ENCODE results near the gene SCIMP. TPM values are rescaled to one million over a fixed set of nuclear protein-coding genes. Genes with fewer than 3 reads are reported as not detected.
"Not testable (repeated sequence)": the region's sequence is repeated elsewhere in the genome, so short reads cannot be mapped to it uniquely, and the experiment has no call there.

SCIMP gene
- total and polyA plus RNA-seq, 5 donors, result 0.38 to 3.7 (median 2.7) TPM

GRCh38 chr17:5236938-5237540, 2.4 kb upstream of the SCIMP start:
- Histone ChIP-seq H3K4me1 (ENCODE audit: control insufficient read depth, insufficient read depth, low read length) (no peaks in the 10 kb centered on the region), H3K27me3 (ENCODE audit: control insufficient read depth, insufficient read depth) (no peaks in the 10 kb centered on the region), H3K27ac (ENCODE audit: low read length) (no peak overlapping the region), H3K4me3 (ENCODE audit: low read length) (no peak overlapping the region), H3K9me3 (ENCODE audit: control insufficient read depth, low read length) (no peaks in the 10 kb centered on the region)
- intact Hi-C loops (cut with DNase I), result no loop called here
- DNase-seq (no peak), ATAC-seq (no peak)
- 82% methylated on average over 3 of the region's 3 CpGs for WGBS

- H3K9me3 ChIP-seq (ENCODE audit: control insufficient read depth, low read length); H3K27ac ChIP-seq (ENCODE audit: low read length); ATAC-seq; H3K4me1 ChIP-seq (ENCODE audit: control insufficient read depth, insufficient read depth, low read length); DNase-seq; H3K4me3 ChIP-seq (ENCODE audit: low read length); intact Hi-C loops (cut with DNase I); H3K27me3 ChIP-seq (ENCODE audit: control insufficient read depth, insufficient read depth): not testable (repeated sequence)
- WGBS, result 93% methylated on average over 7 of the region's 7 CpGs
Measured at GRCh38 chr17:5233492-5233891, 1.2 kb downstream of the SCIMP start.

GRCh38 chr17:5226940-5227878, 7.5 kb downstream of the SCIMP start:
- Histone ChIP-seq H3K4me1 (ENCODE audit: control insufficient read depth, insufficient read depth, low read length) (no peaks in the 10 kb centered on the region), H3K27ac (ENCODE audit: low read length) (no peak overlapping the region), H3K4me3 (ENCODE audit: low read length) (no peak overlapping the region), H3K9me3 (ENCODE audit: control insufficient read depth, low read length) (no peaks in the 10 kb centered on the region), H3K27me3 (ENCODE audit: control insufficient read depth, insufficient read depth) (no peaks in the 10 kb centered on the region)
- no peak for DNase-seq
- intact Hi-C loops (cut with DNase I), result no loop called here
- 92% methylated on average over 15 of the region's 15 CpGs for WGBS
- no peak for ATAC-seq

- 75% methylated on average over 17 of the region's 17 CpGs for WGBS
- H3K27me3 ChIP-seq (ENCODE audit: control insufficient read depth, insufficient read depth), result no peaks in the 10 kb centered on the region
- H3K4me1 ChIP-seq (ENCODE audit: control insufficient read depth, insufficient read depth, low read length), result no peaks in the 10 kb centered on the region
- peak in 1 of 2 donors; percentile 19 for ATAC-seq
- no peak overlapping the region for H3K4me3 ChIP-seq (ENCODE audit: low read length)
- no peaks in the 10 kb centered on the region for H3K9me3 ChIP-seq (ENCODE audit: control insufficient read depth, low read length)
- intact Hi-C loops (cut with DNase I), result no loop called here
- DNase-seq, result no peak
- no peak overlapping the region for H3K27ac ChIP-seq (ENCODE audit: low read length)
Measured at GRCh38 chr17:5225668-5226457, 8.8 kb downstream of the SCIMP start.

- H3K27me3 ChIP-seq (ENCODE audit: control insufficient read depth, insufficient read depth); DNase-seq; H3K9me3 ChIP-seq (ENCODE audit: control insufficient read depth, low read length); intact Hi-C loops (cut with DNase I); H3K4me3 ChIP-seq (ENCODE audit: low read length); ATAC-seq; H3K4me1 ChIP-seq (ENCODE audit: control insufficient read depth, insufficient read depth, low read length); H3K27ac ChIP-seq (ENCODE audit: low read length): not testable (repeated sequence)
- WGBS, result 87% methylated on average over 12 of the region's 12 CpGs
Measured at GRCh38 chr17:5221912-5222311, 12.7 kb downstream of the SCIMP start.

- ATAC-seq (no peak), DNase-seq (no peak)
- Histone ChIP-seq H3K27me3 (ENCODE audit: control insufficient read depth, insufficient read depth) (no peaks in the 10 kb centered on the region), H3K27ac (ENCODE audit: low read length) (no peak overlapping the region), H3K4me3 (ENCODE audit: low read length) (no peak overlapping the region), H3K4me1 (ENCODE audit: control insufficient read depth, insufficient read depth, low read length) (no peaks in the 10 kb centered on the region), H3K9me3 (ENCODE audit: control insufficient read depth, low read length) (no peaks in the 10 kb centered on the region)
- intact Hi-C loops (cut with DNase I), result no loop called here
- WGBS, result 82% methylated on average over 5 of the region's 5 CpGs
Measured at GRCh38 chr17:5220074-5220473, 14.6 kb downstream of the SCIMP start.

- no peak for DNase-seq
- WGBS, result 95% methylated on average over 6 of the region's 6 CpGs
- H3K9me3 ChIP-seq (ENCODE audit: control insufficient read depth, low read length), result no peaks in the 10 kb centered on the region
- no peak overlapping the region for H3K4me3 ChIP-seq (ENCODE audit: low read length)
- intact Hi-C loops (cut with DNase I), result no loop called here
- H3K27me3 ChIP-seq (ENCODE audit: control insufficient read depth, insufficient read depth), result no peaks in the 10 kb centered on the region
- H3K27ac ChIP-seq (ENCODE audit: low read length), result no peak overlapping the region
- ATAC-seq, result no peak
- H3K4me1 ChIP-seq (ENCODE audit: control insufficient read depth, insufficient read depth, low read length), result no peaks in the 10 kb centered on the region
Measured at GRCh38 chr17:5219536-5219935, 15.1 kb downstream of the SCIMP start.

GRCh38 chr17:5217562-5217961, 17.1 kb downstream of the SCIMP start:
- H3K4me3 ChIP-seq (ENCODE audit: low read length); H3K27me3 ChIP-seq (ENCODE audit: control insufficient read depth, insufficient read depth); H3K27ac ChIP-seq (ENCODE audit: low read length); ATAC-seq; H3K9me3 ChIP-seq (ENCODE audit: control insufficient read depth, low read length); H3K4me1 ChIP-seq (ENCODE audit: control insufficient read depth, insufficient read depth, low read length); intact Hi-C loops (cut with DNase I); DNase-seq: not testable (repeated sequence)
- WGBS, result 97% methylated on average over 4 of the region's 5 CpGs

GRCh38 chr17:5211458-5211857, 23.2 kb downstream of the SCIMP start:
- intact Hi-C loops (cut with DNase I), result no loop called here
- ATAC-seq (no peak), DNase-seq (no peak)

GRCh38 chr17:5210614-5211252, 23.9 kb downstream of the SCIMP start:
- ATAC-seq (no peak), DNase-seq (no peak)
- Histone ChIP-seq H3K4me3 (ENCODE audit: low read length) (no peak overlapping the region), H3K27me3 (ENCODE audit: control insufficient read depth, insufficient read depth) (no peaks in the 10 kb centered on the region), H3K27ac (ENCODE audit: low read length) (no peak overlapping the region), H3K9me3 (ENCODE audit: control insufficient read depth, low read length) (no peaks in the 10 kb centered on the region), H3K4me1 (ENCODE audit: control insufficient read depth, insufficient read depth, low read length) (no peaks in the 10 kb centered on the region)
- intact Hi-C loops (cut with DNase I), result no loop called here
- WGBS, result 86% methylated on average over 8 of the region's 8 CpGs

More at GRCh38 chr17:5211458-5211857, 23.2 kb downstream of the SCIMP start:
- H3K9me3 ChIP-seq (ENCODE audit: control insufficient read depth, low read length), result no peaks in the 10 kb centered on the region
- 87% methylated on average over 7 of the region's 7 CpGs for WGBS
- no peaks in the 10 kb centered on the region for H3K4me1 ChIP-seq (ENCODE audit: control insufficient read depth, insufficient read depth, low read length)
- no peak overlapping the region for H3K4me3 ChIP-seq (ENCODE audit: low read length)
- no peaks in the 10 kb centered on the region for H3K27me3 ChIP-seq (ENCODE audit: control insufficient read depth, insufficient read depth)
- no peak overlapping the region for H3K27ac ChIP-seq (ENCODE audit: low read length)
